GM21737 (cell line): Measurements from ENCODE around the gene KIAA1143.
A peak's percentile ranks its signal among the peaks of the same experiment; 100 is the strongest.

Experiments used
- ATAC-seq: cut with Tn5 transposase; IDR thresholded peaks from one replicate; pipeline ENCODE4 v1.9.1; 2021; ENCODE audit warnings: mild to moderate bottlenecking, moderate library complexity; ENCODE audit not compliant: unreplicated experiment

The KIAA1143 gene

GRCh38 chr3:44761424-44762169 lies at the start of gene KIAA1143, which contains the start of gene KIF15:
Gene KIAA1143 (minus strand): TSS chr3:44761619. CDS start chr3:44761602, 17 bp downstream.
Gene KIF15 (plus strand): TSS chr3:44761794. CDS start chr3:44761866, 72 bp downstream.
- peak; percentile 87 for ATAC-seq

GRCh38 chr3:44805960-44806359 lies 44.5 kb upstream of the KIAA1143 start:
- ATAC-seq, result no peak

- ATAC-seq, result no peak
Observed at GRCh38 chr3:44803298-44803697, 41.9 kb upstream of the KIAA1143 start.

- ATAC-seq, result no peak
Observed at GRCh38 chr3:44802011-44802410, 40.6 kb upstream of the KIAA1143 start.

GRCh38 chr3:44795197-44795596 lies 33.8 kb upstream of the KIAA1143 start:
- ATAC-seq, result no peak

GRCh38 chr3:44782891-44783290 lies 21.5 kb upstream of the KIAA1143 start:
- ATAC-seq, result no peak

GRCh38 chr3:44772099-44772442 lies 10.7 kb upstream of the KIAA1143 start:
- ATAC-seq, result no peak

GRCh38 chr3:44771424-44772098 lies 10.1 kb upstream of the KIAA1143 start:
- no peak for ATAC-seq

- no peak for ATAC-seq
Observed at GRCh38 chr3:44764248-44764647, 2.8 kb upstream of the KIAA1143 start.

- no peak for ATAC-seq
Observed at GRCh38 chr3:44762690-44763089, 1.3 kb upstream of the KIAA1143 start.

- no peak for ATAC-seq
Observed at GRCh38 chr3:44762170-44762677, 805 bp upstream of the KIAA1143 start.

GRCh38 chr3:44761101-44761423 lies 357 bp downstream of the KIAA1143 start:
- no peak for ATAC-seq

GRCh38 chr3:44734646-44735168 lies 26.7 kb downstream of the KIAA1143 start:
- no peak for ATAC-seq

- ATAC-seq, result peak; percentile 95
Observed at GRCh38 chr3:44729384-44729910, 32.0 kb downstream of the KIAA1143 start, which contains the start of gene ZNF501. Gene ZNF501 (plus strand): TSS chr3:44729635. CDS start chr3:44734422, 4,787 bp downstream.

- no peak for ATAC-seq
Observed at GRCh38 chr3:44722103-44722401, 39.4 kb downstream of the KIAA1143 start.

GRCh38 chr3:44721231-44722102 lies 40.0 kb downstream of the KIAA1143 start:
- no peak for ATAC-seq

- no peak for ATAC-seq
Observed at GRCh38 chr3:44712455-44713075, 48.9 kb downstream of the KIAA1143 start, which contains the start of gene ZNF502. Gene ZNF502 (plus strand): TSS chr3:44712660. CDS start chr3:44720262, 7,602 bp downstream.
